GM12878 (cell line): ENCODE results near the gene PEX6.

Experiments used
- POLR2AphosphoS5 ChIP-seq: IDR thresholded peaks from 2 replicates; pipeline ENCODE4 v1.6.1; 2011; ENCODE audit warnings: mild to moderate bottlenecking, low read length, inconsistent platforms
- RAD21 ChIP-seq: IDR thresholded peaks from 2 replicates; pipeline ENCODE4 v1.6.1; 2011; ENCODE audit warnings: mild to moderate bottlenecking, low read depth, low read length, moderate library complexity; ENCODE audit not compliant: insufficient read depth
- RFX5 ChIP-seq: IDR thresholded peaks from 2 replicates; pipeline ENCODE4 v1.6.1; 2011; ENCODE audit warnings: low read depth, low read length, improper control_type of control experiment
- TF ChIP-seq, protein P1 (sequence below), 3 experiments: IDR thresholded peaks in 2 of 3; conservative IDR thresholded peaks in 1 of 3; 2 replicates each; pipeline ENCODE4 v1.5.1; 2011; ENCODE audit warnings: low read depth in 3 of 3, low read length in 3 of 3, mild to moderate bottlenecking in 3 of 3, control low read depth in 2 of 3, moderate library complexity in 2 of 3, inconsistent platforms in 1 of 3, mixed read lengths in 1 of 3; ENCODE audit not compliant: control insufficient read depth in 2 of 3, insufficient read depth in 1 of 3; ENCODE audit errors: extremely low read depth in 1 of 3
- TF ChIP-seq, protein P2 (sequence below): fragments of 450-650 bp; conservative IDR thresholded peaks from 2 replicates; pipeline ENCODE4 v1.6.1; 2017; ENCODE audit warnings: mild to moderate bottlenecking, moderate library complexity

DNA sequence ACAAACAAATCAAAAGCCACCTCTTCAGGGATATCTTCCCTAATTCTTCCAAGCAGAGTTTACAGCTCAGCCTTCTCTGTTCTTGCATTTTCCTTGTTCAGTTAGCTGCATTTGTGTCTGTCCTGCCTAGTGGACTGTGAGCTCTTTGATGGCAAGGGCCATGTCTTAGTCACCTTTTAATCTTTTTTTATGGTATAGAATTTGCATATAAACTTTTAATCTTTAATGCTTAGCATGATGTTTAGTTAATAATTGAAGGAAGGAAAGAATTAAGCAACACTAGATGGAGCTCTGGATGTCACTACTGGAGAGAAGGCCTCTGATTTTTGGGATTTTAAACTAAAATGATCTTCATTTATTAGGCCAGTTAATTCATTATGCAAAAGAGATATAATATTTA, 17.5 kb upstream of the PEX6 start:
- TF ChIP-seq, protein P1, sequence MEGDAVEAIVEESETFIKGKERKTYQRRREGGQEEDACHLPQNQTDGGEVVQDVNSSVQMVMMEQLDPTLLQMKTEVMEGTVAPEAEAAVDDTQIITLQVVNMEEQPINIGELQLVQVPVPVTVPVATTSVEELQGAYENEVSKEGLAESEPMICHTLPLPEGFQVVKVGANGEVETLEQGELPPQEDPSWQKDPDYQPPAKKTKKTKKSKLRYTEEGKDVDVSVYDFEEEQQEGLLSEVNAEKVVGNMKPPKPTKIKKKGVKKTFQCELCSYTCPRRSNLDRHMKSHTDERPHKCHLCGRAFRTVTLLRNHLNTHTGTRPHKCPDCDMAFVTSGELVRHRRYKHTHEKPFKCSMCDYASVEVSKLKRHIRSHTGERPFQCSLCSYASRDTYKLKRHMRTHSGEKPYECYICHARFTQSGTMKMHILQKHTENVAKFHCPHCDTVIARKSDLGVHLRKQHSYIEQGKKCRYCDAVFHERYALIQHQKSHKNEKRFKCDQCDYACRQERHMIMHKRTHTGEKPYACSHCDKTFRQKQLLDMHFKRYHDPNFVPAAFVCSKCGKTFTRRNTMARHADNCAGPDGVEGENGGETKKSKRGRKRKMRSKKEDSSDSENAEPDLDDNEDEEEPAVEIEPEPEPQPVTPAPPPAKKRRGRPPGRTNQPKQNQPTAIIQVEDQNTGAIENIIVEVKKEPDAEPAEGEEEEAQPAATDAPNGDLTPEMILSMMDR (IDR thresholded peaks at IDR 0.05 in 2 of 3, conservative IDR thresholded peaks at IDR 0.05 in 1 of 3; ENCODE audit: control insufficient read depth in 2 of 3, extremely low read depth in 1 of 3, insufficient read depth in 1 of 3, low read depth in 3 of 3, low read length in 3 of 3), result no peak; a peak in 1 of 6 replicates
- TF ChIP-seq RFX5, result no peak
- no peak for TF ChIP-seq RAD21
- no peak for TF ChIP-seq POLR2AphosphoS5
- TF ChIP-seq, protein P2, sequence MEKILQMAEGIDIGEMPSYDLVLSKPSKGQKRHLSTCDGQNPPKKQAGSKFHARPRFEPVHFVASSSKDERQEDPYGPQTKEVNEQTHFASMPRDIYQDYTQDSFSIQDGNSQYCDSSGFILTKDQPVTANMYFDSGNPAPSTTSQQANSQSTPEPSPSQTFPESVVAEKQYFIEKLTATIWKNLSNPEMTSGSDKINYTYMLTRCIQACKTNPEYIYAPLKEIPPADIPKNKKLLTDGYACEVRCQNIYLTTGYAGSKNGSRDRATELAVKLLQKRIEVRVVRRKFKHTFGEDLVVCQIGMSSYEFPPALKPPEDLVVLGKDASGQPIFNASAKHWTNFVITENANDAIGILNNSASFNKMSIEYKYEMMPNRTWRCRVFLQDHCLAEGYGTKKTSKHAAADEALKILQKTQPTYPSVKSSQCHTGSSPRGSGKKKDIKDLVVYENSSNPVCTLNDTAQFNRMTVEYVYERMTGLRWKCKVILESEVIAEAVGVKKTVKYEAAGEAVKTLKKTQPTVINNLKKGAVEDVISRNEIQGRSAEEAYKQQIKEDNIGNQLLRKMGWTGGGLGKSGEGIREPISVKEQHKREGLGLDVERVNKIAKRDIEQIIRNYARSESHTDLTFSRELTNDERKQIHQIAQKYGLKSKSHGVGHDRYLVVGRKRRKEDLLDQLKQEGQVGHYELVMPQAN, result no peak
